CD4-positive, alpha-beta T cell (primary cell): ENCODE data around the gene CYBA. TPM values are rescaled to one million over a fixed set of nuclear protein-coding genes. Genes with fewer than 3 reads are reported as not detected.

Experiments used
- ATAC-seq: fragments of 200-7000 bp; cut with Tn5 transposase; one replicate; pipeline ENCODE4 v1.10.0; 2022; ENCODE audit warnings: mild to moderate bottlenecking; ENCODE audit not compliant: poor library complexity
- CTCF ChIA-PET: fragments of 350-600 bp; sonication (Branson Sonifier 250); formaldehyde crosslinking; loops from one replicate; lab custom pipeline; 2021; ENCODE audit warnings: antibody characterized with exemption, inconsistent platforms; lab: Charles Lee
- POLR2A ChIA-PET: fragments of 350-600 bp; sonication (Branson Sonifier 250); formaldehyde crosslinking; loops from one replicate; lab custom pipeline; 2021; ENCODE audit warnings: antibody characterized with exemption, inconsistent platforms; lab: Charles Lee
- DNase-seq, 14 experiments: peaks; one replicate each; pipeline ENCODE4 v3.0.0-alpha.2; 2013 to 2020; ENCODE audit warnings: mixed read lengths in 2 of 14
- H3K27ac ChIP-seq, 2 donors: one replicate each; pipeline versions ENCODE4 v1.5.1 to v1.7.0; 2013; ENCODE audit warnings: low read length in 2 of 2, low read depth in 1 of 2, mild to moderate bottlenecking in 1 of 2
- H3K27me3 ChIP-seq, 2 experiments: 1 replicate in 1 of 2; 2 replicates in 1 of 2; pipeline versions ENCODE4 v1.6.1 to v1.7.0; 2013; ENCODE audit warnings: low read length in 2 of 2, control low read depth in 1 of 2, mild to moderate bottlenecking in 1 of 2, moderate library complexity in 1 of 2; ENCODE audit not compliant: insufficient read depth in 2 of 2, control insufficient read depth in 1 of 2
- H3K36me3 ChIP-seq: one replicate; pipeline ENCODE4 v1.6.1; 2013; ENCODE audit warnings: low read length, control low read depth; ENCODE audit not compliant: insufficient read depth
- H3K4me1 ChIP-seq: one replicate; pipeline ENCODE4 v1.6.1; 2013; ENCODE audit warnings: low read length, control low read depth; ENCODE audit not compliant: insufficient read depth
- H3K4me3 ChIP-seq: one replicate; pipeline ENCODE4 v1.5.1; 2013; ENCODE audit warnings: mild to moderate bottlenecking, low read length, moderate library complexity
- H3K9me3 ChIP-seq, 2 experiments: 1 replicate in 1 of 2; 2 replicates in 1 of 2; pipeline versions ENCODE4 v1.6.1 to v1.7.0; 2013; ENCODE audit warnings: low read length in 2 of 2, mild to moderate bottlenecking in 2 of 2, control low read depth in 1 of 2, moderate library complexity in 1 of 2; ENCODE audit not compliant: control insufficient read depth in 1 of 2, insufficient read depth in 1 of 2
- H3K27ac Mint-ChIP-seq: one replicate; pipeline ENCODE4 v1.8.0; 2020; ENCODE audit warnings: mixed read lengths
- H3K27me3 Mint-ChIP-seq: one replicate; pipeline ENCODE4 v1.8.0; 2021; ENCODE audit warnings: mixed read lengths
- H3K36me3 Mint-ChIP-seq: one replicate; pipeline ENCODE4 v1.8.0; 2021; ENCODE audit warnings: low read depth, mixed read lengths
- H3K4me1 Mint-ChIP-seq: one replicate; pipeline ENCODE4 v1.8.0; 2021; ENCODE audit warnings: low read depth, mixed read lengths
- H3K4me3 Mint-ChIP-seq: one replicate; pipeline ENCODE4 v1.8.0; 2020; ENCODE audit warnings: mild to moderate bottlenecking, mixed read lengths
- H3K9me3 Mint-ChIP-seq: one replicate; pipeline ENCODE4 v1.8.0; 2020; ENCODE audit warnings: mixed read lengths
- CTCF ChIP-seq: fragments of 200-600 bp; IDR thresholded peaks from one replicate; pipeline ENCODE4 v1.8.0; 2022; ENCODE audit warnings: antibody characterized with exemption, mild to moderate bottlenecking
- intact Hi-C, 2 experiments: fragments of 100-400 bp; cut with DNase I in 1 of 2; cut with micrococcal nuclease in 1 of 2; formaldehyde crosslinking; loops; one replicate each; pipeline versions ENCODE4 v1.15.1 to v1.9.0; 2023 to 2025; cut with DNase I, micrococcal nuclease
- polyA plus RNA-seq, 2 donors: library from polyadenylated mRNA; unstranded; fragments of 120-200 nt; gene quantifications; one replicate each; pipeline ENCODE4 v1.2.1, GENCODE V29; 2013
- total RNA-seq, 174 experiments: library from RNA in 2 of 174; stranded (reverse) in 2 of 174; gene quantifications; one replicate each; pipeline ENCODE4 v1.2.3 and lab custom pipeline; 2021 to 2026

The CYBA gene
- 100 to 1,000 TPM; 292 to 294 TPM for total RNA-seq
- polyA plus RNA-seq (2013, experiment 1 of 2), result 416 TPM
- 383 TPM for polyA plus RNA-seq (2013, experiment 2 of 2)
- 32.7 to 251 (median 118) reads per million in 172 experiments for total RNA-seq (lab: John Stamatoyannopoulos, UW)

- Histone ChIP-seq H3K27me3 (no peaks in the 10 kb centered on the region), H3K9me3 (no peaks in the 10 kb centered on the region), H3K36me3 (peaks cover 30% of the 10 kb centered on the region), H3K4me1 (peaks cover 56% of the 10 kb centered on the region), H3K4me3 (peak within 1 kb of the TSS; percentile 96), H3K27ac (peak within 1 kb of the TSS; percentile 81 to 94)
- peak; percentile 76 for ATAC-seq
- TF ChIP-seq CTCF, result no peak
- H3K27me3 Mint-ChIP-seq, result no peaks in the 10 kb centered on the region
- peak; percentile 64 to 91 (median 76) for DNase-seq
- intact Hi-C loops, result loop anchor here (1.0 to 5.0 kb wide), 4 partner anchors 12 to 50 kb away; partner anchors contain the start of genes SNAI3 (in 2 of the 2) and MVD (in 1 of the 2)
- H3K36me3 Mint-ChIP-seq, result peaks cover 19% of the 10 kb centered on the region
- peak within 1 kb of the TSS; percentile 95 for H3K27ac Mint-ChIP-seq
- no peaks in the 10 kb centered on the region for H3K9me3 Mint-ChIP-seq
- H3K4me1 Mint-ChIP-seq, result peaks cover 14% of the 10 kb centered on the region
- CTCF ChIA-PET, result no interaction called here
- POLR2A ChIA-PET, result interaction anchor here (0.7 to 1.8 kb wide), 5 partner anchors 8 to 81 kb away, joined by 3 to 5 read pairs (median 3); partner anchors contain the start of gene ZC3H18
- peak within 1 kb of the TSS; percentile 93 for H3K4me3 Mint-ChIP-seq
These were observed at the start of gene CYBA for GRCh38 chr16:88650749-88651275. Gene CYBA (minus strand): TSS chr16:88651053. CDS start chr16:88651013, 40 bp downstream.

GRCh38 chr16:88700322-88700635 lies 49.4 kb upstream of the CYBA start:
- H3K9me3 ChIP-seq, result no peaks in the 10 kb centered on the region
- H3K36me3 Mint-ChIP-seq, result peaks cover 57% of the 10 kb centered on the region
- peak overlapping the region; percentile 100 for H3K27ac Mint-ChIP-seq
- peaks cover 67% of the 10 kb centered on the region for H3K4me1 Mint-ChIP-seq
- no peaks in the 10 kb centered on the region for H3K9me3 Mint-ChIP-seq
- H3K36me3 ChIP-seq, result peaks cover 61% of the 10 kb centered on the region
- ChIA-PET CTCF (interaction anchor here (0.8 to 2.6 kb wide), 2 partner anchors 15 to 37 kb away, joined by 4 to 14 read pairs; no protein-coding TSS in a partner anchor), POLR2A (interaction anchor here (0.8 to 8.2 kb wide), 17 partner anchors 8 to 517 kb away, joined by 3 to 71 read pairs (median 7); partner anchors contain the start of genes APRT, IL17C, MVD and SNAI3)
- H3K4me1 ChIP-seq, result peaks cover 98% of the 10 kb centered on the region
- H3K27me3 Mint-ChIP-seq, result no peaks in the 10 kb centered on the region
- intact Hi-C loops, result loop anchor here (1.0 to 10.0 kb wide), 6 partner anchors 14 to 1275 kb away; partner anchors contain the start of genes CYBA (in 1 of the 2), SNAI3 (in 1 of the 2), ZC3H18 (in 1 of the 2) and ZFPM1 (in 1 of the 2)
- peak overlapping the region; percentile 93 to 96 for H3K27ac ChIP-seq
- peak overlapping the region; percentile 99 for H3K4me3 Mint-ChIP-seq
- TF ChIP-seq CTCF, result no peak
- H3K4me3 ChIP-seq, result peak overlapping the region; percentile 82
- ATAC-seq (no peak), DNase-seq (no peak)
- H3K27me3 ChIP-seq, result no peaks in the 10 kb centered on the region

- peaks cover 98% of the 10 kb centered on the region for H3K4me1 ChIP-seq
These were observed 48.3 kb upstream of the CYBA start for GRCh38 chr16:88699180-88699579.

More at GRCh38 chr16:88699180-88699579, 48.3 kb upstream of the CYBA start:
- Mint-ChIP-seq H3K27me3 (no peaks in the 10 kb centered on the region), H3K27ac (peak overlapping the region; percentile 100), H3K36me3 (peaks cover 52% of the 10 kb centered on the region), H3K4me3 (no peak overlapping the region), H3K9me3 (no peaks in the 10 kb centered on the region), H3K4me1 (peaks cover 62% of the 10 kb centered on the region)
- TF ChIP-seq CTCF, result no peak
- ATAC-seq (no peak), DNase-seq (no peak)
- peaks cover 66% of the 10 kb centered on the region for H3K36me3 ChIP-seq
- CTCF ChIA-PET, result no interaction called here
- H3K27ac ChIP-seq, result peak overlapping the region; percentile 93 to 96
- no peaks in the 10 kb centered on the region for H3K9me3 ChIP-seq
- intact Hi-C loops, result no loop called here
- no peak overlapping the region for H3K4me3 ChIP-seq
- POLR2A ChIA-PET, result interaction anchor here (8.2 kb wide), 1 partner anchor 13 kb away, joined by 71 read pairs; the partner anchor contains the start of gene SNAI3
- no peaks in the 10 kb centered on the region for H3K27me3 ChIP-seq
